Islet of Langerhans (tissue), 1 donor: Measurements from ENCODE around the gene CKMT2.

Experiments
- FAIRE-seq: peaks from one replicate; lab custom pipeline; 2011; peaks lifted over from hg19 to GRCh38; lab: Jason Lieb, UNC

Gene CKMT2

GRCh38 chr5:81308836-81309235, 75.7 kb downstream of the CKMT2 start:
- FAIRE-seq, result no peak

GRCh38 chr5:81310402-81311063, 77.4 kb downstream of the CKMT2 start:
- no peak for FAIRE-seq

GRCh38 chr5:81313278-81313677, 80.2 kb downstream of the CKMT2 start:
- no peak for FAIRE-seq

GRCh38 chr5:81313686-81314085, 80.6 kb downstream of the CKMT2 start:
- no peak for FAIRE-seq

GRCh38 chr5:81314581-81314980, 81.5 kb downstream of the CKMT2 start:
- FAIRE-seq, result no peak

GRCh38 chr5:81315336-81315735, 82.2 kb downstream of the CKMT2 start:
- FAIRE-seq, result no peak

GRCh38 chr5:81315830-81316229, 82.7 kb downstream of the CKMT2 start:
- FAIRE-seq, result no peak
